Stimulated activated naive CD4-positive, alpha-beta T cell (primary cell): Measurements from ENCODE around the gene PRKAG2.
"Not testable (repeated sequence)": the region's sequence is repeated elsewhere in the genome, so short reads cannot be mapped to it uniquely, and the experiment has no call there.

Source experiments
- DNase-seq, 6 experiments: peaks; one replicate each; lab custom pipeline; 2025; lab: John Stamatoyannopoulos, UW

PRKAG2 gene

GRCh38 chr7:151552352-151553028 is 324.4 kb downstream of the PRKAG2 start:
- no peak for DNase-seq

- DNase-seq, result no peak
Observed at GRCh38 chr7:151551820-151552219, 325.1 kb downstream of the PRKAG2 start.

- no peak for DNase-seq
Observed at GRCh38 chr7:151550656-151551286, 326.1 kb downstream of the PRKAG2 start.

GRCh38 chr7:151549644-151550043 is 327.3 kb downstream of the PRKAG2 start:
- DNase-seq, result no peak

GRCh38 chr7:151549083-151549482 is 327.8 kb downstream of the PRKAG2 start:
- no peak for DNase-seq

- no peak for DNase-seq
Observed at GRCh38 chr7:151544183-151544582, 332.7 kb downstream of the PRKAG2 start.

- DNase-seq, result no peak
Observed at GRCh38 chr7:151542606-151543130, 334.2 kb downstream of the PRKAG2 start.

GRCh38 chr7:151541709-151542499 is 335.0 kb downstream of the PRKAG2 start:
- DNase-seq, result no peak

GRCh38 chr7:151540146-151540545 is 336.8 kb downstream of the PRKAG2 start:
- no peak for DNase-seq

- DNase-seq, result no peak
Observed at GRCh38 chr7:151539088-151539671, 337.7 kb downstream of the PRKAG2 start.

GRCh38 chr7:151537818-151538561 is 338.9 kb downstream of the PRKAG2 start:
- peak in 2 of 6 experiments; percentile 14 to 19 for DNase-seq

GRCh38 chr7:151536178-151536577 is 340.7 kb downstream of the PRKAG2 start:
- DNase-seq, result not testable (repeated sequence)

GRCh38 chr7:151529842-151530241 is 347.1 kb downstream of the PRKAG2 start:
- no peak for DNase-seq

GRCh38 chr7:151524845-151525244 is 352.1 kb downstream of the PRKAG2 start:
- DNase-seq, result no peak

- DNase-seq, result no peak
Observed at GRCh38 chr7:151524331-151524730, 352.6 kb downstream of the PRKAG2 start.

- peak in 2 of 6 experiments; percentile 38 to 72 for DNase-seq
Observed at GRCh38 chr7:151520419-151521261, 356.3 kb downstream of the PRKAG2 start.

GRCh38 chr7:151519765-151520418 is 357.0 kb downstream of the PRKAG2 start, which contains the start of gene RHEB:
RHEB (minus strand) TSS chr7:151519895; CDS start chr7:151519511, 384 bp downstream.
- peak; percentile 97 to 99 (median 99) for DNase-seq

GRCh38 chr7:151518947-151519764 is 357.8 kb downstream of the PRKAG2 start:
- DNase-seq, result peak; percentile 53 to 82 (median 62)
